Fibroblast of mammary gland (primary cell): ENCODE results near the gene TSPEAR.

ENCODE experiments used
- DNase-seq: peaks from one replicate; pipeline ENCODE4 v3.0.0-alpha.2; 2010; ENCODE audit warnings: low read depth
- H3K4me3 ChIP-seq: 2 replicates; pipeline ENCODE4 v1.5.1; 2011; ENCODE audit warnings: low read depth, mild to moderate bottlenecking, low read length, moderate library complexity; ENCODE audit not compliant: control insufficient read depth
- CTCF ChIP-seq: conservative IDR thresholded peaks from 2 replicates; pipeline ENCODE4 v1.5.1; 2011; ENCODE audit warnings: low read depth, low read length, inconsistent platforms; ENCODE audit not compliant: control insufficient read depth, insufficient read depth

The TSPEAR gene

GRCh38 chr21:44523567-44524413 is 187.6 kb downstream of the TSPEAR start:
- H3K4me3 ChIP-seq = no peak overlapping the region
- no peak for TF ChIP-seq CTCF
- DNase-seq = no peak

- TF ChIP-seq CTCF = no peak
- no peak overlapping the region for H3K4me3 ChIP-seq
- no peak for DNase-seq
Measured at GRCh38 chr21:44522753-44523204, 188.6 kb downstream of the TSPEAR start.

GRCh38 chr21:44521928-44522752 is 189.2 kb downstream of the TSPEAR start:
- no peak for DNase-seq
- TF ChIP-seq CTCF = no peak
- no peak overlapping the region for H3K4me3 ChIP-seq

- DNase-seq = no peak
- no peak for TF ChIP-seq CTCF
- no peak overlapping the region for H3K4me3 ChIP-seq
Measured at GRCh38 chr21:44521301-44521927, 190.0 kb downstream of the TSPEAR start.

GRCh38 chr21:44520326-44521300 is 190.8 kb downstream of the TSPEAR start:
- no peak for TF ChIP-seq CTCF
- H3K4me3 ChIP-seq = no peak overlapping the region
- DNase-seq = no peak
